Bone marrow (tissue), 2 donors: ENCODE results near the gene PEBP1.

Experiments
- DNase-seq, 2 donors: peaks; one replicate each; lab custom pipeline; 2025; lab: John Stamatoyannopoulos, UW

PEBP1 gene

GRCh38 chr12:118193958-118194357 lies 58.0 kb downstream of the PEBP1 start:
- no peak for DNase-seq
